Transverse colon (tissue), 3 donors: ENCODE measurements around the gene HPS1.

Experiments used
- CTCF ChIP-seq, 5 experiments: fragments of 200-600 bp in 3 of 5; fragments of 450-650 bp in 2 of 5; sonication (generic) in 3 of 5; IDR thresholded peaks; 1 replicate in 2 of 5; 2 replicates in 3 of 5; pipeline ENCODE4 v1.5.1; 2016 to 2017; ENCODE audit warnings: antibody characterized with exemption in 5 of 5, inconsistent platforms in 3 of 5, mild to moderate bottlenecking in 2 of 5, moderate library complexity in 1 of 5
- EP300 ChIP-seq: sonication (generic); formaldehyde crosslinking; IDR thresholded peaks from one replicate; pipeline ENCODE4 v1.6.1; 2017; ENCODE audit warnings: antibody characterized with exemption, low read depth

GRCh38 chr10:98456686-98457482 lies 10.1 kb upstream of the HPS1 start:
- TF ChIP-seq EP300 = no peak
- no peak for TF ChIP-seq CTCF (IDR thresholded peaks at IDR 0.05)
